A549 treated with CpdA at 1 μM for 4 hours (cell line): ENCODE data around the gene MIF. TPM values are rescaled to one million over a fixed set of nuclear protein-coding genes. Genes with fewer than 3 reads are reported as not detected.

Experiments used
- total RNA-seq: library from RNA; stranded (reverse); fragments of 200-300 nt; extraction: Qiagen RNA extraction; gene quantifications from 5 replicates; pipeline ENCODE4 v1.2.3, GENCODE V29; 2022; ENCODE audit warnings: low read depth

MIF gene
- total RNA-seq: 464 to 961 TPM (median 856 TPM) in 5 replicates

GRCh38 chr22:23893945-23894709 is at the start of gene MIF:
TSS of gene MIF (plus strand) at chr22:23894383. CDS start at chr22:23894475, 92 bp downstream.

GRCh38 chr22:23857606-23858483 is 36.3 kb upstream of the MIF start, which contains the start of gene SLC2A11:
TSS of gene SLC2A11 (plus strand) at chr22:23857875. CDS start at chr22:23858000, 125 bp downstream.

Other genes starting within 250 kb of the MIF start
- gene RGL4, start 203.4 kb upstream of the MIF start, total RNA-seq: not detected in 5 replicates
- gene ZNF70, start 143.3 kb upstream of the MIF start, total RNA-seq: 0.86 to 1.2 TPM (median 1.0 TPM) in 5 replicates
- 0.39 to 1.6 TPM (median 0.79 TPM) in 4 of 5 replicates, not detected in the other for gene VPREB3, start 140.0 kb upstream of the MIF start, total RNA-seq
- gene C22orf15, start 131.4 kb upstream of the MIF start, total RNA-seq: not detected in 5 replicates
- gene CHCHD10, start 126.4 kb upstream of the MIF start, total RNA-seq: 75.0 to 180 TPM (median 165 TPM) in 5 replicates
- 0.09 to 0.18 TPM (median 0.12 TPM) in 4 of 5 replicates, not detected in the other for gene MMP11, start 121.5 kb upstream of the MIF start, total RNA-seq
- 51.1 to 56.6 TPM (median 55.8 TPM) in 5 replicates for gene SMARCB1, start 107.4 kb upstream of the MIF start, total RNA-seq
- gene DERL3, start 55.4 kb upstream of the MIF start, total RNA-seq: 0.22 to 0.64 TPM (median 0.52 TPM) in 5 replicates
- gene SLC2A11, start 36.5 kb upstream of the MIF start, total RNA-seq: 7.6 to 9.9 TPM (median 9.5 TPM) in 5 replicates
- 0.28 to 0.48 TPM (median 0.40 TPM) in 4 of 5 replicates, not detected in the other for gene GSTT2B, start 66.8 kb downstream of the MIF start, total RNA-seq
- gene DDTL, start 72.5 kb downstream of the MIF start, total RNA-seq: 1.5 to 2.0 TPM (median 1.8 TPM) in 5 replicates
- gene DDT, start 80.1 kb downstream of the MIF start, total RNA-seq: 108 to 167 TPM (median 151 TPM) in 5 replicates
- gene GSTT2, start 85.8 kb downstream of the MIF start, total RNA-seq: not detected in 5 replicates
- not detected in 5 replicates for gene GSTT4, start 111.1 kb downstream of the MIF start, total RNA-seq
- 15.3 to 24.3 TPM (median 21.2 TPM) in 5 replicates for gene CABIN1, start 116.9 kb downstream of the MIF start, total RNA-seq